Measurements from ENCODE around the gene DIAPH2. TPM values are rescaled to one million over a fixed set of nuclear protein-coding genes. Genes with fewer than 3 reads are reported as not detected.

DIAPH2 gene
- total and polyA plus RNA-seq, 9 of the 15 experiments (the other 6 are each of a cell fraction or from before 2014, with no cell fraction given), result 0.01 to 0.18 (median 0.07) TPM; not detected in 1

GRCh38 chrX:97320305-97320704, 635.7 kb downstream of the DIAPH2 start:
- no peaks in the 10 kb centered on the region for H3K36me3 ChIP-seq (ENCODE audit: control insufficient read depth, insufficient read depth, low read length)
- no peaks in the 10 kb centered on the region for H3K9me3 ChIP-seq (replicated peaks; ENCODE audit: control insufficient read depth, insufficient read depth, low read depth, low read length)
- POLR2A ChIA-PET, result no interaction called here
- H3K4me1 ChIP-seq (replicated peaks in 1 of 2; ENCODE audit: control insufficient read depth in 2 of 2, insufficient read depth in 2 of 2, low read length in 2 of 2), result no peaks in the 10 kb centered on the region; a peak in 1 of 5 replicates
- intact Hi-C loops (cut with micrococcal nuclease) (no loop called here), in situ Hi-C loops (cut with MboI) (no loop called here)
- H3K79me2 ChIP-seq (ENCODE audit: control insufficient read depth, insufficient read depth, low read length), result no peaks in the 10 kb centered on the region
- no peak overlapping the region for H3K27ac ChIP-seq (ENCODE audit: extremely low read depth, low read depth, low read length)
- no TSS peak for BruUV-seq (replicated peaks)
- FAIRE-seq (no peak), DNase-seq (ENCODE audit: extremely low read depth in 1 of 4, low spot score in 3 of 4) (no peak), ATAC-seq (no peak)
- H3K4me2 ChIP-seq (ENCODE audit: insufficient read depth, low read length), result no peak overlapping the region
- no peaks in the 10 kb centered on the region for H3K9me1 ChIP-seq (ENCODE audit: control insufficient read depth, insufficient read depth, low read length)
- no peaks in the 10 kb centered on the region for H4K20me1 ChIP-seq (replicated peaks; ENCODE audit: control insufficient read depth, insufficient read depth, low read length)
- WGBS (ENCODE audit: insufficient coverage, low coverage, missing lambda C conversion rate), result 1% methylated on average over 10 of the region's 11 CpGs
- no peak overlapping the region for H3K4me3 ChIP-seq
- no peaks in the 10 kb centered on the region for H3K27me3 ChIP-seq (ENCODE audit: control insufficient read depth in 2 of 2, insufficient read depth in 2 of 2, low read length in 2 of 2)
- H2AFZ ChIP-seq (ENCODE audit: low read depth, low read length), result no peak overlapping the region
- CTCF ChIA-PET (ENCODE audit: low intra/inter-chr PET ratio), result no interaction called here
- no peak overlapping the region for H3K9ac ChIP-seq (ENCODE audit: insufficient read depth in 1 of 2, low read depth in 2 of 2, low read length in 2 of 2)
- no peak for TF ChIP-seq FOXK1 (CRISPR knock-in tag; IDR thresholded peaks at IDR 0.05; ENCODE audit: borderline replicate concordance)
- TF ChIP-seq HOMEZ (CRISPR knock-in tag; IDR thresholded peaks at IDR 0.05), result no peak
- TF ChIP-seq EWSR1 (IDR thresholded peaks at IDR 0.05; ENCODE audit: borderline replicate concordance, low read depth, partially characterized antibody), result no peak
- no peak for TF ChIP-seq PCBP1 (IDR thresholded peaks at IDR 0.05; ENCODE audit: low read depth, low read length, poor library complexity, severe bottlenecking)
- no peak for TF ChIP-seq ZC3H11A (IDR thresholded peaks at IDR 0.05; ENCODE audit: low read depth, low read length)
- TF ChIP-seq ZNF431 (CRISPR knock-in tag; IDR thresholded peaks at IDR 0.05), result no peak
- no peak for TF ChIP-seq CGGBP1 (CRISPR knock-in tag; IDR thresholded peaks at IDR 0.05)
- no peak for TF ChIP-seq NUFIP1 (IDR thresholded peaks at IDR 0.05; ENCODE audit: partially characterized antibody)
- no peak for TF ChIP-seq NKRF (IDR thresholded peaks at IDR 0.05; ENCODE audit: borderline replicate concordance)
- TF ChIP-seq MLLT1 (IDR thresholded peaks at IDR 0.05), result no peak
- no peak for TF ChIP-seq ZBTB11 (CRISPR knock-in tag; IDR thresholded peaks at IDR 0.05)
- TF ChIP-seq FOXA3 (CRISPR knock-in tag; conservative IDR thresholded peaks at IDR 0.05 in 1 of 2, IDR thresholded peaks at IDR 0.05 in 1 of 2), result no peak
- no peak for TF ChIP-seq GATA2 (CRISPR knock-in tag; IDR thresholded peaks at IDR 0.05)
